SK-N-SH (cell line): ENCODE results near the gene SCAPER. TPM values are rescaled to one million over a fixed set of nuclear protein-coding genes. Genes with fewer than 3 reads are reported as not detected.

ENCODE experiments used
- CTCF ChIA-PET: fragments of 300-600, 350-600 bp; formaldehyde crosslinking; extraction: SDS; loops from one replicate; lab custom pipeline; 2021; lab: Yijun Ruan, JAX
- POLR2A ChIA-PET: fragments of 350-600 bp; sonication (Branson Sonifier 250); formaldehyde crosslinking; extraction: SDS; loops from one replicate; lab custom pipeline; 2020; ENCODE audit warnings: antibody characterized with exemption, inconsistent platforms; lab: Yijun Ruan, JAX
- DNase-seq: peaks from one replicate; pipeline ENCODE4 v3.0.0; 2012
- H2AFZ ChIP-seq: fragments of 200-600 bp; sonication (generic); 2 replicates; pipeline ENCODE4 v1.8.1; 2016; ENCODE audit warnings: antibody characterized with exemption, mild to moderate bottlenecking, low read depth
- H3F3A ChIP-seq: fragments of 200-600 bp; sonication (generic); replicated peaks from 2 replicates; pipeline ENCODE3; 2016; ENCODE audit warnings: antibody characterized with exemption, mild to moderate bottlenecking; ENCODE audit not compliant: insufficient read depth
- H3K27ac ChIP-seq, 2 experiments: fragments of 200-500 bp in 1 of 2; fragments of 200-600 bp in 1 of 2; sonication (Bioruptor generic) in 1 of 2; sonication (generic), shearing (Covaris generic) in 1 of 2; 2 replicates each; pipeline versions ENCODE4 v1.5.1 to v1.6.1; 2014 to 2016; ENCODE audit warnings: low read depth in 2 of 2, inconsistent platforms in 1 of 2, low read length in 1 of 2, mild to moderate bottlenecking in 1 of 2, mixed read lengths in 1 of 2
- H3K27me3 ChIP-seq: fragments of 200-600 bp; sonication (generic), shearing (Covaris generic); 2 replicates; pipeline ENCODE4 v1.6.1; 2016; ENCODE audit warnings: mixed run types; ENCODE audit not compliant: insufficient read depth
- H3K36me3 ChIP-seq, 2 experiments: fragments of 200-500 bp in 1 of 2; fragments of 200-600 bp in 1 of 2; sonication (Bioruptor generic) in 1 of 2; sonication (generic) in 1 of 2; replicated peaks in 1 of 2; 2 replicates each; pipeline versions ENCODE3 to v1.5.1; 2014 to 2016; ENCODE audit warnings: low read length in 1 of 2, mild to moderate bottlenecking in 1 of 2; ENCODE audit not compliant: insufficient read depth in 2 of 2, control insufficient read depth in 1 of 2
- H3K4me1 ChIP-seq, 2 experiments: fragments of 200-500 bp in 1 of 2; fragments of 200-600 bp in 1 of 2; sonication (Bioruptor generic) in 1 of 2; sonication (generic), shearing (Covaris generic) in 1 of 2; 2 replicates each; pipeline versions ENCODE4 v1.5.1 to v1.6.1; 2014 to 2016; ENCODE audit warnings: low read depth in 1 of 2, low read length in 1 of 2, mixed run types in 1 of 2; ENCODE audit not compliant: insufficient read depth in 2 of 2, control insufficient read depth in 1 of 2
- H3K4me2 ChIP-seq: fragments of 200-600 bp; sonication (generic), shearing (Covaris generic); 2 replicates; pipeline ENCODE4 v1.6.1; 2017; ENCODE audit warnings: mixed run types
- H3K4me3 ChIP-seq, 2 experiments: fragments of 200-500 bp in 1 of 2; fragments of 200-600 bp in 1 of 2; sonication (Bioruptor generic) in 1 of 2; sonication (generic), shearing (Covaris generic) in 1 of 2; 2 replicates each; pipeline versions ENCODE4 v1.5.1 to v1.8.1; 2014 to 2016; ENCODE audit warnings: low read depth in 2 of 2, inconsistent platforms in 1 of 2, low read length in 1 of 2, mild to moderate bottlenecking in 1 of 2, mixed read lengths in 1 of 2, moderate library complexity in 1 of 2
- H3K79me2 ChIP-seq: fragments of 200-600 bp; sonication (generic); 2 replicates; pipeline ENCODE4 v1.8.1; 2017; ENCODE audit warnings: mild to moderate bottlenecking; ENCODE audit not compliant: insufficient read depth
- H3K9ac ChIP-seq: fragments of 200-600 bp; sonication (generic); 2 replicates; pipeline ENCODE4 v1.6.1; 2017; ENCODE audit warnings: mixed run types
- H3K9me2 ChIP-seq: fragments of 200-600 bp; sonication (generic); 2 replicates; pipeline ENCODE4 v1.6.1; 2017; ENCODE audit warnings: mixed run types
- H3K9me3 ChIP-seq: fragments of 200-600 bp; sonication (generic); 2 replicates; pipeline ENCODE4 v1.6.1; 2017; ENCODE audit warnings: mixed run types, mild to moderate bottlenecking, moderate library complexity
- H4K20me1 ChIP-seq: fragments of 200-600 bp; sonication (generic); 2 replicates; pipeline ENCODE4 v1.6.1; 2017; ENCODE audit warnings: mild to moderate bottlenecking, mixed run types; ENCODE audit not compliant: insufficient read depth
- ELF1 ChIP-seq: IDR thresholded peaks from 2 replicates; pipeline ENCODE4 v1.4.0; 2012
- FOSL2 ChIP-seq: IDR thresholded peaks from 2 replicates; pipeline ENCODE4 v1.4.0; 2012; ENCODE audit warnings: low read depth, mild to moderate bottlenecking, moderate library complexity, borderline replicate concordance
- FOXJ3 ChIP-seq: sonication (generic); formaldehyde crosslinking; IDR thresholded peaks from 2 replicates; pipeline ENCODE4 v1.5.1; 2020; ENCODE audit warnings: mild to moderate bottlenecking, missing genetic modification reagents
- FOXM1 ChIP-seq: IDR thresholded peaks from 2 replicates; pipeline ENCODE4 v1.4.0; 2012; ENCODE audit warnings: low read depth, mild to moderate bottlenecking
- GATA2 ChIP-seq: sonication (generic); formaldehyde crosslinking; IDR thresholded peaks from 2 replicates; pipeline ENCODE4 v1.5.0; 2020; ENCODE audit warnings: mild to moderate bottlenecking, missing genetic modification reagents
- IRF3 ChIP-seq: fragments of 150-350 bp; IDR thresholded peaks from 2 replicates; pipeline ENCODE4 v1.6.1; 2016; ENCODE audit warnings: mild to moderate bottlenecking, low read depth, low read length
- JUND ChIP-seq: IDR thresholded peaks from 2 replicates; pipeline ENCODE4 v1.4.0; 2012
- MEF2A ChIP-seq: IDR thresholded peaks from 2 replicates; pipeline ENCODE4 v1.4.0; 2012; ENCODE audit warnings: low read depth, borderline replicate concordance
- NFIC ChIP-seq: IDR thresholded peaks from 2 replicates; pipeline ENCODE4 v1.4.0; 2012; ENCODE audit warnings: borderline replicate concordance
- PBX3 ChIP-seq: IDR thresholded peaks from 2 replicates; pipeline ENCODE4; 2012
- POLR2AphosphoS5 ChIP-seq: IDR thresholded peaks from 2 replicates; pipeline ENCODE4 v1.6.1; 2012; ENCODE audit warnings: low read depth, low read length
- RCOR1 ChIP-seq: fragments of 150-350 bp; IDR thresholded peaks from 2 replicates; pipeline ENCODE4 v1.6.1; 2017; ENCODE audit warnings: antibody characterized with exemption, low read length
- REST ChIP-seq: IDR thresholded peaks from 2 replicates; pipeline ENCODE4 v1.6.1; 2012; ENCODE audit warnings: mild to moderate bottlenecking, low read depth, low read length, moderate library complexity
- RXRA ChIP-seq: IDR thresholded peaks from 2 replicates; pipeline ENCODE4 v1.4.0; 2012; ENCODE audit warnings: low read depth, mild to moderate bottlenecking, borderline replicate concordance
- SIN3A ChIP-seq: IDR thresholded peaks from 2 replicates; pipeline ENCODE4 v1.6.1; 2012; ENCODE audit warnings: low read depth, mild to moderate bottlenecking, low read length, moderate library complexity, borderline replicate concordance
- SMC3 ChIP-seq: IDR thresholded peaks from 2 replicates; pipeline ENCODE4 v1.6.1; 2012; ENCODE audit warnings: low read depth, low read length, improper control_type of control experiment
- TAF1 ChIP-seq: IDR thresholded peaks from 2 replicates; pipeline ENCODE4 v1.6.1; 2012; ENCODE audit warnings: low read depth, mild to moderate bottlenecking, low read length, moderate library complexity, borderline replicate concordance
- TCF12 ChIP-seq: IDR thresholded peaks from 2 replicates; pipeline ENCODE4 v1.4.0; 2012
- USF2 ChIP-seq: fragments of 150-350 bp; IDR thresholded peaks from 2 replicates; pipeline ENCODE4 v1.6.1; 2017; ENCODE audit warnings: antibody characterized with exemption, low read length, low read depth, borderline replicate concordance
- YY1 ChIP-seq: IDR thresholded peaks from 2 replicates; pipeline ENCODE4 v1.4.0; 2012; ENCODE audit warnings: low read depth, mild to moderate bottlenecking
- WGBS: methylation state at CpG from one replicate; pipeline ENCODE4 v1.1.6; 2017; ENCODE audit warnings: low lambda C conversion rate; 5-methylcytosine and 5-hydroxymethylcytosine counted together
- polyA plus RNA-seq, 3 experiments: library from polyadenylated mRNA; depleted of rRNA; stranded (reverse); fragments of >200 nt; gene quantifications; 2 replicates each; pipeline ENCODE4 v1.2.3, GENCODE V29; 2012

The SCAPER gene
- polyA plus RNA-seq, 1 of the 3 experiments (the other 2 are of a cell fraction), result 1.8 TPM

- TF ChIP-seq RXRA (no peak), JUND (no peak), NFIC (no peak), MEF2A (no peak), POLR2AphosphoS5 (peak; percentile 40), ELF1 (no peak), SMC3 (no peak), REST (no peak)
Observed at GRCh38 chr15:76905013-76905839, at the start of gene SCAPER (continued).

- POLR2A ChIA-PET, result no interaction called here
- Histone ChIP-seq H3F3A (no peaks in the 10 kb centered on the region), H3K27me3 (no peaks in the 10 kb centered on the region), H4K20me1 (no peaks in the 10 kb centered on the region), H3K36me3 (peaks cover 6 to 12% of the 10 kb centered on the region in 2 experiments), H3K9me2 (no peaks in the 10 kb centered on the region), H3K27ac (no peak overlapping the region), H3K4me1 (peaks cover 0 to 5% of the 10 kb centered on the region in 2 experiments; a peak in 1 of 4 replicates), H3K4me2 (no peak overlapping the region), H3K4me3 (no peak overlapping the region), H3K79me2 (no peaks in the 10 kb centered on the region), H3K9ac (no peak overlapping the region), H3K9me3 (no peaks in the 10 kb centered on the region), H2AFZ (no peak overlapping the region)
- 73% methylated on average over 2 of the region's 2 CpGs for WGBS
- DNase-seq, result no peak
- no peak for TF ChIP-seq YY1
- TF ChIP-seq FOXM1, result no peak
- no peak for TF ChIP-seq TCF12
- no peak for TF ChIP-seq SIN3A
- TF ChIP-seq USF2, result no peak
- no peak for TF ChIP-seq FOXJ3 (CRISPR knock-in tag)
- no peak for TF ChIP-seq IRF3
- TF ChIP-seq RCOR1, result no peak
- TF ChIP-seq TAF1, result no peak
- no peak for TF ChIP-seq PBX3
- TF ChIP-seq GATA2, result no peak
- TF ChIP-seq SMC3, result no peak
- no peak for TF ChIP-seq FOSL2
- CTCF ChIA-PET, result no interaction called here
Observed at GRCh38 chr15:76954744-76955143, 49.6 kb upstream of the SCAPER start.
